ENCODE results near the gene GTF2IRD1. TPM values are rescaled to one million over a fixed set of nuclear protein-coding genes. Genes with fewer than 3 reads are reported as not detected.

The GTF2IRD1 gene
- total RNA-seq, 1 donor from 2014 or later = 7.5 TPM

Other genes with a start within 250 kb of the GTF2IRD1 start
- 1.5 TPM for gene LAT2, start 243.9 kb upstream of the GTF2IRD1 start, total RNA-seq
- 37.7 TPM for gene RFC2, start 199.5 kb upstream of the GTF2IRD1 start, total RNA-seq
- gene CLIP2, start 164.5 kb upstream of the GTF2IRD1 start, total RNA-seq = 50.2 TPM
- 112 TPM for gene GTF2I, start 203.8 kb downstream of the GTF2IRD1 start, total RNA-seq